ENCODE measurements around the gene FUT8.

FUT8 gene

DNA sequence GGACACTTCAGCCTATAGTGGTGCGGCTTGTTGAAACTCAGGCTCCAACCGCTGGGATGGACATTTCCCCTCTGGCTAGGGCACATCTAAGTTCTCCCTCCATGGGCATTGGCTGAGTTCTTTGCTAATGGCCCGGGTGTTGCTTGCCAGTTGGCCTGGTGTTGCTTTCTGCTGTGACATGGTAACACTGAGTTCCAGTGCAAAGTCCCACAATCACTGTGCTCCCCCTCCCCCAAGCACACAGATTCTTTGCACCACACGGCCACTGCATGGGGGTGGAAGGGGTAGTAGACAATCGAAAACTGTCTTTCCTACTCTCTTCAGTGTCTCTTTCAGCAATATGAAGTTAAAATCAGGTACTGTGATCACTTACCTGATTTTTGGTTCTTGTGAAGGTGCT is 308.2 kb downstream of the FUT8 start:
- Histone ChIP-seq H3K36me3 (ENCODE audit: insufficient read depth, insufficient read length, low read length) (no peaks in the 10 kb centered on the region), H3K4me1 (ENCODE audit: insufficient read depth, insufficient read length) (no peaks in the 10 kb centered on the region), H3K27me3 (ENCODE audit: insufficient read depth, insufficient read length) (no peaks in the 10 kb centered on the region), H3K4me3 (ENCODE audit: insufficient read length, low read depth) (no peak overlapping the region), H3K9me3 (ENCODE audit: insufficient read depth, low read length) (peaks cover 18% of the 10 kb centered on the region), H3K9ac (ENCODE audit: insufficient read length, low read depth) (no peak overlapping the region)
- no peak for DNase-seq (ENCODE audit: low read depth, low spot score)
- TF ChIP-seq ZNF274 (IDR thresholded peaks at IDR 0.05; ENCODE audit: low read depth, low read length): no peak
- TF ChIP-seq SUZ12 (IDR thresholded peaks at IDR 0.05; ENCODE audit: extremely low read depth, insufficient read depth, insufficient read length): no peak
- TF ChIP-seq YY1 (IDR thresholded peaks at IDR 0.05; ENCODE audit: insufficient read depth, insufficient read length): no peak

DNA sequence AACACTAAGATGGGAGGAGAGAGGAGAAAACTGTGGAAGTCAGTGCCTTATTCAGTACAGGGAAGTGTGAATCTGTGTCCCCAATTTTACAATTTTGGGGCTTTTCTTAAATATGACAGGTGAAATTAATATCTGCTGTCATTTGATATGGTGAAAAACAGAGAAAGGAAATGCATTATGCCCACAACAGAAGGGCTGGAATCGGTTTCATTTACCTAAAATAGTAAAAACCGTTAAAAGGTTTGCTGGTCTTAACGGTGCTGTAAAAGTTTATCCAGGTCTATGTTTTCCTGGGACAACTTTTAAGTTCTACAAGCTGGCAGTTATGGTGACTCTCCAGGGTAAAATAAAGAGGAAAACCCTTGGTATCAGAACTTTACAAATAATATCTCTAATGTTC is 310.8 kb downstream of the FUT8 start:
- Histone ChIP-seq H3K9ac (ENCODE audit: insufficient read length, low read depth) (no peak overlapping the region), H3K36me3 (ENCODE audit: insufficient read depth, insufficient read length, low read length) (no peaks in the 10 kb centered on the region), H3K27me3 (ENCODE audit: insufficient read depth, insufficient read length) (no peaks in the 10 kb centered on the region), H3K4me3 (ENCODE audit: insufficient read length, low read depth) (no peak overlapping the region), H3K9me3 (ENCODE audit: insufficient read depth, low read length) (peaks cover 9% of the 10 kb centered on the region), H3K4me1 (ENCODE audit: insufficient read depth, insufficient read length) (no peaks in the 10 kb centered on the region)
- DNase-seq (ENCODE audit: low read depth, low spot score): no peak
- TF ChIP-seq SUZ12 (IDR thresholded peaks at IDR 0.05; ENCODE audit: extremely low read depth, insufficient read depth, insufficient read length): no peak
- no peak for TF ChIP-seq YY1 (IDR thresholded peaks at IDR 0.05; ENCODE audit: insufficient read depth, insufficient read length)
- TF ChIP-seq ZNF274 (IDR thresholded peaks at IDR 0.05; ENCODE audit: low read depth, low read length): no peak

GRCh38 chr14:65728604-65729003 is 316.1 kb downstream of the FUT8 start:
- no peak for DNase-seq (ENCODE audit: low read depth, low spot score)

DNA sequence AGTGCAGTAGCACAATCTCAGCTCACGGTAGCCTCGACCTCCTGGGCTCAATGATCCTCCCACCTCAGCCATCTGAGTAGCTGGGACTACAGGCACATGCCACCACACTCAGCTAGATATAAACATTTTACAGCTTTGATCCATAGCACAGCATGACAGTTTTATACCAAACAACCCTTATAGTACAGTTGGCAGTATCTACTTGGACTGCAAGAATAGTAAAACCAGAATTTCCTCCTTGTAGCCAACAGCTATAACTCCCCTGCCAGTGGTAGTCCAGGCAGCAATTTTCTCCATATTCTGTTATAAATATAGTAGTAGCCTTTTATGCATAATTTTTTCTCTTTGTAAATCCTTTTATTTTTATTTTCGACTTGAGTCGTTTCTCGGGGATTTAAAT is 317.0 kb downstream of the FUT8 start:
- TF ChIP-seq YY1 (IDR thresholded peaks at IDR 0.05; ENCODE audit: insufficient read depth, insufficient read length) (no peak), ZNF274 (IDR thresholded peaks at IDR 0.05; ENCODE audit: low read depth, low read length) (no peak), SUZ12 (IDR thresholded peaks at IDR 0.05; ENCODE audit: extremely low read depth, insufficient read depth, insufficient read length) (no peak)
- Histone ChIP-seq H3K9ac (ENCODE audit: insufficient read length, low read depth) (no peak overlapping the region), H3K27me3 (ENCODE audit: insufficient read depth, insufficient read length) (no peaks in the 10 kb centered on the region), H3K36me3 (ENCODE audit: insufficient read depth, insufficient read length, low read length) (no peaks in the 10 kb centered on the region), H3K4me3 (ENCODE audit: insufficient read length, low read depth) (no peak overlapping the region), H3K9me3 (ENCODE audit: insufficient read depth, low read length) (peaks cover 3% of the 10 kb centered on the region; the same call in 1 of the 2 replicates), H3K4me1 (ENCODE audit: insufficient read depth, insufficient read length) (no peaks in the 10 kb centered on the region)
- no peak for DNase-seq (ENCODE audit: low read depth, low spot score)

More at GRCh38 chr14:65728604-65729003, 316.1 kb downstream of the FUT8 start:
- peaks cover 3% of the 10 kb centered on the region; the same call in 1 of the 2 replicates for H3K9me3 ChIP-seq (ENCODE audit: insufficient read depth, low read length)
- no peak overlapping the region for H3K9ac ChIP-seq (ENCODE audit: insufficient read length, low read depth)
- no peak overlapping the region for H3K4me3 ChIP-seq (ENCODE audit: insufficient read length, low read depth)
- H3K4me1 ChIP-seq (ENCODE audit: insufficient read depth, insufficient read length): no peaks in the 10 kb centered on the region
- no peak for TF ChIP-seq ZNF274 (IDR thresholded peaks at IDR 0.05; ENCODE audit: low read depth, low read length)
- TF ChIP-seq YY1 (IDR thresholded peaks at IDR 0.05; ENCODE audit: insufficient read depth, insufficient read length): no peak
- TF ChIP-seq SUZ12 (IDR thresholded peaks at IDR 0.05; ENCODE audit: extremely low read depth, insufficient read depth, insufficient read length): no peak
- no peaks in the 10 kb centered on the region for H3K27me3 ChIP-seq (ENCODE audit: insufficient read depth, insufficient read length)
- no peaks in the 10 kb centered on the region for H3K36me3 ChIP-seq (ENCODE audit: insufficient read depth, insufficient read length, low read length)

GRCh38 chr14:65731933-65732506 is 319.5 kb downstream of the FUT8 start:
- no peak for DNase-seq (ENCODE audit: low read depth, low spot score)
- Histone ChIP-seq H3K4me1 (ENCODE audit: insufficient read depth, insufficient read length) (no peaks in the 10 kb centered on the region), H3K36me3 (ENCODE audit: insufficient read depth, insufficient read length, low read length) (no peaks in the 10 kb centered on the region), H3K27me3 (ENCODE audit: insufficient read depth, insufficient read length) (no peaks in the 10 kb centered on the region), H3K9me3 (ENCODE audit: insufficient read depth, low read length) (0 out of 2 replicates have a peak, but pooled peaks cover under 1% of the 10 kb centered on the region), H3K4me3 (ENCODE audit: insufficient read length, low read depth) (no peak overlapping the region), H3K9ac (ENCODE audit: insufficient read length, low read depth) (no peak overlapping the region)
- no peak for TF ChIP-seq SUZ12 (IDR thresholded peaks at IDR 0.05; ENCODE audit: extremely low read depth, insufficient read depth, insufficient read length)
- TF ChIP-seq YY1 (IDR thresholded peaks at IDR 0.05; ENCODE audit: insufficient read depth, insufficient read length): no peak
- TF ChIP-seq ZNF274 (IDR thresholded peaks at IDR 0.05; ENCODE audit: low read depth, low read length): no peak

GRCh38 chr14:65738339-65738738 is 325.8 kb downstream of the FUT8 start:
- Histone ChIP-seq H3K36me3 (ENCODE audit: insufficient read depth, insufficient read length, low read length) (peaks cover 4% of the 10 kb centered on the region), H3K9me3 (ENCODE audit: insufficient read depth, low read length) (no peaks in the 10 kb centered on the region), H3K4me1 (ENCODE audit: insufficient read depth, insufficient read length) (no peaks in the 10 kb centered on the region), H3K27me3 (ENCODE audit: insufficient read depth, insufficient read length) (no peaks in the 10 kb centered on the region), H3K9ac (ENCODE audit: insufficient read length, low read depth) (no peak overlapping the region), H3K4me3 (ENCODE audit: insufficient read length, low read depth) (no peak overlapping the region)
- no peak for DNase-seq (ENCODE audit: low read depth, low spot score)
- TF ChIP-seq SUZ12 (IDR thresholded peaks at IDR 0.05; ENCODE audit: extremely low read depth, insufficient read depth, insufficient read length) (no peak), ZNF274 (IDR thresholded peaks at IDR 0.05; ENCODE audit: low read depth, low read length) (no peak), YY1 (IDR thresholded peaks at IDR 0.05; ENCODE audit: insufficient read depth, insufficient read length) (no peak)

- Histone ChIP-seq H3K9me3 (ENCODE audit: insufficient read depth, low read length) (no peaks in the 10 kb centered on the region), H3K9ac (ENCODE audit: insufficient read length, low read depth) (no peak overlapping the region), H3K27me3 (ENCODE audit: insufficient read depth, insufficient read length) (no peaks in the 10 kb centered on the region), H3K4me3 (ENCODE audit: insufficient read length, low read depth) (no peak overlapping the region), H3K36me3 (ENCODE audit: insufficient read depth, insufficient read length, low read length) (peaks cover 4% of the 10 kb centered on the region), H3K4me1 (ENCODE audit: insufficient read depth, insufficient read length) (no peaks in the 10 kb centered on the region)
- TF ChIP-seq SUZ12 (IDR thresholded peaks at IDR 0.05; ENCODE audit: extremely low read depth, insufficient read depth, insufficient read length) (no peak), ZNF274 (IDR thresholded peaks at IDR 0.05; ENCODE audit: low read depth, low read length) (no peak), YY1 (IDR thresholded peaks at IDR 0.05; ENCODE audit: insufficient read depth, insufficient read length) (no peak)
- no peak for DNase-seq (ENCODE audit: low read depth, low spot score)
These were observed 333.1 kb downstream of the FUT8 start for GRCh38 chr14:65745396-65746190.
